Cardiac fibroblast (primary cell): ENCODE results near the gene PSMD5.
A peak's percentile ranks its signal among the peaks of the same experiment; 100 is the strongest.

Experiments used
- DNase-seq, 2 donors: peaks; one replicate each; pipeline versions ENCODE4 v3.0.0 to v3.0.0-alpha.2; 2010; ENCODE audit warnings: low read depth in 2 of 2
- H3K4me3 ChIP-seq, 2 donors: replicated peaks in 1 of 2; 1 replicate in 1 of 2; 2 replicates in 1 of 2; pipeline ENCODE4 v1.5.1; 2011; ENCODE audit warnings: low read depth in 2 of 2, low read length in 2 of 2, mild to moderate bottlenecking in 2 of 2, moderate library complexity in 1 of 2
- CTCF ChIP-seq: IDR thresholded peaks from one replicate; pipeline ENCODE4 v1.5.1; 2011; ENCODE audit warnings: low read depth, mild to moderate bottlenecking, low read length, inconsistent platforms

PSMD5 gene

GRCh38 chr9:120888626-120889025, 45.9 kb upstream of the PSMD5 start:
- no peak for DNase-seq
- H3K4me3 ChIP-seq, result no peak overlapping the region
- no peak for TF ChIP-seq CTCF

GRCh38 chr9:120886490-120886967, 43.8 kb upstream of the PSMD5 start:
- peak; percentile 43 to 66 for DNase-seq
- H3K4me3 ChIP-seq, result no peak overlapping the region
- no peak for TF ChIP-seq CTCF

- DNase-seq, result no peak
- H3K4me3 ChIP-seq, result no peak overlapping the region
- no peak for TF ChIP-seq CTCF
Observed at GRCh38 chr9:120885958-120886357, 43.2 kb upstream of the PSMD5 start.

- H3K4me3 ChIP-seq, result no peak overlapping the region
- no peak for TF ChIP-seq CTCF
- DNase-seq, result no peak
Observed at GRCh38 chr9:120885457-120885856, 42.7 kb upstream of the PSMD5 start.

- DNase-seq, result no peak
- H3K4me3 ChIP-seq, result no peak overlapping the region
- no peak for TF ChIP-seq CTCF
Observed at GRCh38 chr9:120883608-120883996, 40.9 kb upstream of the PSMD5 start.

GRCh38 chr9:120882935-120883607, 40.3 kb upstream of the PSMD5 start:
- TF ChIP-seq CTCF, result no peak
- H3K4me3 ChIP-seq, result no peak overlapping the region
- no peak for DNase-seq

- DNase-seq, result no peak
- no peak for TF ChIP-seq CTCF
- no peak overlapping the region for H3K4me3 ChIP-seq
Observed at GRCh38 chr9:120879446-120879845, 36.7 kb upstream of the PSMD5 start.
